Liver (tissue), 9 donors: ENCODE measurements around the gene LINGO3. TPM values are rescaled to one million over a fixed set of nuclear protein-coding genes. Genes with fewer than 3 reads are reported as not detected.

Experiments
- DNase-seq: peaks from one replicate; pipeline ENCODE4 v3.0.0-alpha.2; 2017; ENCODE audit warnings: low spot score
- H3K27ac ChIP-seq, 2 donors: one replicate each; pipeline ENCODE4 v1.7.0; 2013; ENCODE audit warnings: inconsistent platforms in 2 of 2, low read length in 2 of 2, control low read depth in 1 of 2, low read depth in 1 of 2, mild to moderate bottlenecking in 1 of 2
- H3K27me3 ChIP-seq, 4 donors: one replicate each; pipeline versions ENCODE4 v1.6.1 to v1.7.0; 2013; ENCODE audit warnings: low read length in 3 of 4, inconsistent platforms in 1 of 4, mild to moderate bottlenecking in 1 of 4, moderate library complexity in 1 of 4; ENCODE audit not compliant: control insufficient read depth in 4 of 4, insufficient read depth in 4 of 4
- H3K36me3 ChIP-seq, 4 donors: one replicate each; pipeline versions ENCODE4 v1.6.1 to v1.7.0; 2013; ENCODE audit warnings: low read length in 3 of 4, mild to moderate bottlenecking in 3 of 4, low read depth in 1 of 4, moderate library complexity in 1 of 4; ENCODE audit not compliant: control insufficient read depth in 4 of 4, insufficient read depth in 3 of 4
- H3K4me1 ChIP-seq, 4 donors: one replicate each; pipeline versions ENCODE4 v1.6.1 to v1.7.0; 2013; ENCODE audit warnings: low read length in 3 of 4, mild to moderate bottlenecking in 3 of 4, moderate library complexity in 1 of 4; ENCODE audit not compliant: control insufficient read depth in 4 of 4, insufficient read depth in 4 of 4
- H3K4me3 ChIP-seq, 3 donors: one replicate each; pipeline versions ENCODE4 v1.6.1 to v1.7.0; 2013; ENCODE audit warnings: low read length in 3 of 3, control low read depth in 1 of 3, low read depth in 1 of 3, mild to moderate bottlenecking in 1 of 3
- H3K9ac ChIP-seq, 2 donors: one replicate each; pipeline ENCODE4 v1.7.0; 2013; ENCODE audit warnings: low read length in 2 of 2, mild to moderate bottlenecking in 2 of 2, moderate library complexity in 2 of 2, control low read depth in 1 of 2, low read depth in 1 of 2
- H3K9me3 ChIP-seq, 4 donors: one replicate each; pipeline versions ENCODE4 v1.6.1 to v1.7.0; 2013; ENCODE audit warnings: low read length in 3 of 4; ENCODE audit not compliant: control insufficient read depth in 4 of 4
- EGR1 ChIP-seq, 2 donors: IDR thresholded peaks; 2 replicates each; pipeline ENCODE4 v1.6.1; 2016 to 2018; ENCODE audit warnings: antibody characterized with exemption in 2 of 2, low read depth in 2 of 2
- FOXA1 ChIP-seq: IDR thresholded peaks from 2 replicates; pipeline ENCODE4 v1.6.1; 2016; ENCODE audit warnings: antibody characterized with exemption
- FOXA2 ChIP-seq: IDR thresholded peaks from 2 replicates; pipeline ENCODE4 v1.6.1; 2016; ENCODE audit warnings: antibody characterized with exemption
- GABPA ChIP-seq, 2 donors: IDR thresholded peaks in 1 of 2; conservative IDR thresholded peaks in 1 of 2; 2 replicates each; pipeline ENCODE4 v1.6.1; 2016; ENCODE audit warnings: antibody characterized with exemption in 2 of 2, mild to moderate bottlenecking in 1 of 2, moderate library complexity in 1 of 2
- HNF4A ChIP-seq, 2 donors: conservative IDR thresholded peaks; 2 replicates each; pipeline ENCODE4 v1.6.1; 2016; ENCODE audit warnings: antibody characterized with exemption in 2 of 2, mild to moderate bottlenecking in 2 of 2
- HNF4G ChIP-seq: IDR thresholded peaks from 2 replicates; pipeline ENCODE4 v1.6.1; 2016; ENCODE audit warnings: antibody characterized with exemption
- JUND ChIP-seq, 2 donors: IDR thresholded peaks; 2 replicates each; pipeline ENCODE4 v1.6.1; 2016; ENCODE audit warnings: antibody characterized with exemption in 2 of 2
- NR2F2 ChIP-seq: IDR thresholded peaks from 2 replicates; pipeline ENCODE4 v1.6.1; 2016; ENCODE audit warnings: antibody characterized with exemption
- RAD21 ChIP-seq, 2 donors: IDR thresholded peaks; 2 replicates each; pipeline ENCODE4 v1.6.1; 2016; ENCODE audit warnings: antibody characterized with exemption in 2 of 2, mild to moderate bottlenecking in 2 of 2
- RXRA ChIP-seq, 2 donors: IDR thresholded peaks; 2 replicates each; pipeline ENCODE4 v1.6.1; 2017 to 2018; ENCODE audit warnings: antibody characterized with exemption in 2 of 2, mild to moderate bottlenecking in 1 of 2
- SP1 ChIP-seq: IDR thresholded peaks from 2 replicates; pipeline ENCODE4 v1.6.1; 2018; ENCODE audit warnings: antibody characterized with exemption, mild to moderate bottlenecking
- TAF1 ChIP-seq: conservative IDR thresholded peaks from 2 replicates; pipeline ENCODE4 v1.6.1; 2016; ENCODE audit warnings: antibody characterized with exemption, mild to moderate bottlenecking
- YY1 ChIP-seq: IDR thresholded peaks from 2 replicates; pipeline ENCODE4 v1.6.1; 2016; ENCODE audit warnings: antibody characterized with exemption, mild to moderate bottlenecking
- WGBS: extraction: QIAGEN DNeasy Blood & Tissue Kit; methylation state at CpG from one replicate; pipeline ENCODE4 v1.1.7; 2013; 5-methylcytosine and 5-hydroxymethylcytosine counted together
- polyA plus RNA-seq, 2 donors: library from polyadenylated mRNA; stranded (reverse) in 1 of 2; unstranded in 1 of 2; fragments of 200-250 nt in 1 of 2; fragments of >200 nt in 1 of 2; fragmentation: Nextera tagmentation in 1 of 2; extraction: Ambion mirVana in 1 of 2; gene quantifications; one replicate each; pipeline versions ENCODE4 v1.2.1 to v1.2.3, GENCODE V29; 2013 to 2015
- total RNA-seq, 2 donors: library from RNA; depleted of rRNA; stranded (reverse); fragments of >200 nt; gene quantifications; one replicate each; pipeline ENCODE4 v1.2.3, GENCODE V29; 2014
- TF ChIP-seq, protein P1 (sequence below): IDR thresholded peaks from 2 replicates; pipeline ENCODE4 v1.6.1; 2016; ENCODE audit warnings: antibody characterized with exemption
- TF ChIP-seq, protein P2 (sequence below): fragments of 150-350 bp; IDR thresholded peaks from 2 replicates; pipeline ENCODE4 v1.5.1; 2017; ENCODE audit warnings: improper control_type of control experiment, low read depth, low read length; ENCODE audit not compliant: missing input control
- TF ChIP-seq, protein P3 (sequence below): IDR thresholded peaks from 2 replicates; pipeline ENCODE4 v1.6.1; 2016; ENCODE audit warnings: antibody characterized with exemption, mild to moderate bottlenecking
- TF ChIP-seq, protein P4 (sequence below): IDR thresholded peaks from 2 replicates; pipeline ENCODE4 v1.6.1; 2016; ENCODE audit warnings: antibody characterized with exemption
- donor health status: healthy.
- donor health status: healthy.
- donor health status: healthy.
- donor health status: healthy.
- donor health status: healthy.

The LINGO3 gene
- total and polyA plus RNA-seq, 4 donors, result 0.02 to 0.08 (median 0.07) TPM

DNA sequence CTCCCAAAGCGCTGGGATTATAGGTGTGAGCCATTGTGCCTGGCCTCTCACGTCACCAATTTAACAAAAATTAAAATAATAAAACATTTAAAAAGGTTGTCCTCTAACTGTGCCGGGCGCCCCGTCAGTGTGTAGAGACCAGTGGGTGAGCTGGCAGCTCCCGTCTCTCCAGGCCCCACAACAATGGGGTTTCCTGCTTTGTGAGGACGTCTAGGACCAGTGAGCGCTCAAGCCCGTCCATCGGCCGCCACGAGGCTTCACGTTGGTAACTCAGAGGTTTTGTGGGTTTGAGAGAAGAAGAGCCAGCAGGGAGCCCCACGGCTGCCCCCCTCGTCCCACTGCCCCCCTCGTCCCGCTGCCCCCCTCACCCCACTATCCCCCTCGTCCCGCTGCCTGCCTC lies 15.8 kb upstream of the LINGO3 start:
- Histone ChIP-seq H3K4me1 (peaks cover 2 to 13% (median 12%) of the 10 kb centered on the region in 4 donors), H3K9me3 (no peaks in the 10 kb centered on the region), H3K27ac (no peak overlapping the region), H3K9ac (no peak overlapping the region), H3K36me3 (peaks cover 0 to 18% (median 3%) of the 10 kb centered on the region in 4 donors), H3K4me3 (no peak overlapping the region), H3K27me3 (no peaks in the 10 kb centered on the region)
- TF ChIP-seq SP1 (no peak), GABPA (IDR thresholded peaks at IDR 0.05 in 1 of 2, conservative IDR thresholded peaks at IDR 0.05 in 1 of 2) (no peak), RAD21 (IDR thresholded peaks at IDR 0.05) (no peak), FOXA2 (no peak), HNF4G (no peak), HNF4A (conservative IDR thresholded peaks at IDR 0.05) (no peak), YY1 (no peak), RXRA (IDR thresholded peaks at IDR 0.05) (no peak)
- TF ChIP-seq, protein P1, sequence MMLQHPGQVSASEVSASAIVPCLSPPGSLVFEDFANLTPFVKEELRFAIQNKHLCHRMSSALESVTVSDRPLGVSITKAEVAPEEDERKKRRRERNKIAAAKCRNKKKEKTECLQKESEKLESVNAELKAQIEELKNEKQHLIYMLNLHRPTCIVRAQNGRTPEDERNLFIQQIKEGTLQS, result no peak
- TF ChIP-seq, protein P2, sequence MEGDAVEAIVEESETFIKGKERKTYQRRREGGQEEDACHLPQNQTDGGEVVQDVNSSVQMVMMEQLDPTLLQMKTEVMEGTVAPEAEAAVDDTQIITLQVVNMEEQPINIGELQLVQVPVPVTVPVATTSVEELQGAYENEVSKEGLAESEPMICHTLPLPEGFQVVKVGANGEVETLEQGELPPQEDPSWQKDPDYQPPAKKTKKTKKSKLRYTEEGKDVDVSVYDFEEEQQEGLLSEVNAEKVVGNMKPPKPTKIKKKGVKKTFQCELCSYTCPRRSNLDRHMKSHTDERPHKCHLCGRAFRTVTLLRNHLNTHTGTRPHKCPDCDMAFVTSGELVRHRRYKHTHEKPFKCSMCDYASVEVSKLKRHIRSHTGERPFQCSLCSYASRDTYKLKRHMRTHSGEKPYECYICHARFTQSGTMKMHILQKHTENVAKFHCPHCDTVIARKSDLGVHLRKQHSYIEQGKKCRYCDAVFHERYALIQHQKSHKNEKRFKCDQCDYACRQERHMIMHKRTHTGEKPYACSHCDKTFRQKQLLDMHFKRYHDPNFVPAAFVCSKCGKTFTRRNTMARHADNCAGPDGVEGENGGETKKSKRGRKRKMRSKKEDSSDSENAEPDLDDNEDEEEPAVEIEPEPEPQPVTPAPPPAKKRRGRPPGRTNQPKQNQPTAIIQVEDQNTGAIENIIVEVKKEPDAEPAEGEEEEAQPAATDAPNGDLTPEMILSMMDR, result no peak
- 94% methylated on average over 19 of the region's 19 CpGs for WGBS
- DNase-seq, result no peak

DNA sequence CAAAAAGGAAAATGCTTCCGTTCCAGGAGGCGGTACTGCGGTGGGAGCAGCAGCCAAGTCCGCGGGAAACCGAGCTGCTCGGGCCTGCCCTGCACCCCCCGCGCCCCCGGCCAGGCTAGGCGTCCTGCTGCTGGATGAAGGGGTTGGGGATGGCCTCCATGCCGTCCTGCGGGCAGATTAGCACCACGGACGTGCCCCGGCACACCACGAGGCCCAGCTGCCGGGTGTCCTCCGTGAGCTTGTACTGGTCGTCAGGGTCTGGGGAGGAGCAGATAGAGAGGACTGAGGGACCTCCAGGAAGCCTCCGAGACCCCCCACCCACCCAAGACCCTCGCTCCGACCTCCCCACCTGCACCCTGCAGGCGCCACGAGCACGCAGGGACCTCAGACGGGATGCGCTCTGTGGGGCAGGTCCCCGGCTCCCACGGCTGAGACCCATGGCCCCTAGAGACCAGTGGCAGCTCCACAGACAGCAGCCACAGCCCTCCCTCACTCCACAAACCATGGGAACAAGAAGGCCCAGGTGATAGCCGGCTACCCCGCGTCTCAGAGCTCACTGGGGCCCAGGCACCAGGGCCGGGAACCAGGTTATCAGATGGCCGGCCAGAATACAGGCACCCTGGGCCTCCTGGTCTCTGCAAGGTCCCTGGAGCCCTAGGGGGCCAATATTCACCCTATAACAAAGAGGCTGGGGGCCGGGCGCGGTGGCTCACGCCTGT lies 13.8 kb upstream of the LINGO3 start:
- H3K9me3 ChIP-seq, result no peaks in the 10 kb centered on the region
- 96% methylated on average over 39 of the region's 39 CpGs for WGBS
- peaks cover 0 to 18% (median 3%) of the 10 kb centered on the region in 4 donors for H3K36me3 ChIP-seq
- H3K4me1 ChIP-seq, result peaks cover 0 to under 1% (median under 1%) of the 10 kb centered on the region in 4 donors
- DNase-seq, result no peak
- no peak overlapping the region for H3K27ac ChIP-seq
- no peak overlapping the region for H3K9ac ChIP-seq
- no peaks in the 10 kb centered on the region for H3K27me3 ChIP-seq
- no peak overlapping the region for H3K4me3 ChIP-seq
- TF ChIP-seq RAD21 (IDR thresholded peaks at IDR 0.05) (no peak), SP1 (no peak), HNF4G (no peak), GABPA (IDR thresholded peaks at IDR 0.05 in 1 of 2, conservative IDR thresholded peaks at IDR 0.05 in 1 of 2) (no peak), RXRA (IDR thresholded peaks at IDR 0.05) (no peak), NR2F2 (no peak), JUND (IDR thresholded peaks at IDR 0.05) (no peak), TAF1 (no peak), FOXA1 (no peak), EGR1 (IDR thresholded peaks at IDR 0.05; ENCODE audit: low read depth in 2 of 2) (no peak), FOXA2 (no peak), YY1 (no peak), HNF4A (conservative IDR thresholded peaks at IDR 0.05) (no peak)
- TF ChIP-seq, protein P1, result no peak
- TF ChIP-seq, protein P3, sequence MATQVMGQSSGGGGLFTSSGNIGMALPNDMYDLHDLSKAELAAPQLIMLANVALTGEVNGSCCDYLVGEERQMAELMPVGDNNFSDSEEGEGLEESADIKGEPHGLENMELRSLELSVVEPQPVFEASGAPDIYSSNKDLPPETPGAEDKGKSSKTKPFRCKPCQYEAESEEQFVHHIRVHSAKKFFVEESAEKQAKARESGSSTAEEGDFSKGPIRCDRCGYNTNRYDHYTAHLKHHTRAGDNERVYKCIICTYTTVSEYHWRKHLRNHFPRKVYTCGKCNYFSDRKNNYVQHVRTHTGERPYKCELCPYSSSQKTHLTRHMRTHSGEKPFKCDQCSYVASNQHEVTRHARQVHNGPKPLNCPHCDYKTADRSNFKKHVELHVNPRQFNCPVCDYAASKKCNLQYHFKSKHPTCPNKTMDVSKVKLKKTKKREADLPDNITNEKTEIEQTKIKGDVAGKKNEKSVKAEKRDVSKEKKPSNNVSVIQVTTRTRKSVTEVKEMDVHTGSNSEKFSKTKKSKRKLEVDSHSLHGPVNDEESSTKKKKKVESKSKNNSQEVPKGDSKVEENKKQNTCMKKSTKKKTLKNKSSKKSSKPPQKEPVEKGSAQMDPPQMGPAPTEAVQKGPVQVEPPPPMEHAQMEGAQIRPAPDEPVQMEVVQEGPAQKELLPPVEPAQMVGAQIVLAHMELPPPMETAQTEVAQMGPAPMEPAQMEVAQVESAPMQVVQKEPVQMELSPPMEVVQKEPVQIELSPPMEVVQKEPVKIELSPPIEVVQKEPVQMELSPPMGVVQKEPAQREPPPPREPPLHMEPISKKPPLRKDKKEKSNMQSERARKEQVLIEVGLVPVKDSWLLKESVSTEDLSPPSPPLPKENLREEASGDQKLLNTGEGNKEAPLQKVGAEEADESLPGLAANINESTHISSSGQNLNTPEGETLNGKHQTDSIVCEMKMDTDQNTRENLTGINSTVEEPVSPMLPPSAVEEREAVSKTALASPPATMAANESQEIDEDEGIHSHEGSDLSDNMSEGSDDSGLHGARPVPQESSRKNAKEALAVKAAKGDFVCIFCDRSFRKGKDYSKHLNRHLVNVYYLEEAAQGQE, result no peak
- TF ChIP-seq, protein P2, result no peak
- TF ChIP-seq, protein P4, sequence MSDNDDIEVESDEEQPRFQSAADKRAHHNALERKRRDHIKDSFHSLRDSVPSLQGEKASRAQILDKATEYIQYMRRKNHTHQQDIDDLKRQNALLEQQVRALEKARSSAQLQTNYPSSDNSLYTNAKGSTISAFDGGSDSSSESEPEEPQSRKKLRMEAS, result no peak
